Lower lobe of right lung (tissue), 2 donors: Measurements from ENCODE around the gene SOX9. TPM values are rescaled to one million over a fixed set of nuclear protein-coding genes. Genes with fewer than 3 reads are reported as not detected.

Experiments
- ATAC-seq, 2 donors: fragments of 200-7000 bp; cut with Tn5 transposase; one replicate each; pipeline ENCODE4 v1.9.1; 2020 to 2022; ENCODE audit warnings: mild to moderate bottlenecking in 2 of 2, moderate library complexity in 2 of 2
- DNase-seq: peaks from one replicate; pipeline ENCODE4 v3.0.0-alpha.2; 2020
- H3K27ac ChIP-seq: fragments of 200-600 bp; one replicate; pipeline ENCODE4 v1.8.0; 2022
- H3K27me3 ChIP-seq: fragments of 200-600 bp; one replicate; pipeline ENCODE4 v1.8.0; 2022; ENCODE audit warnings: low read depth
- H3K36me3 ChIP-seq: fragments of 200-600 bp; one replicate; pipeline ENCODE4 v1.8.0; 2022; ENCODE audit warnings: mild to moderate bottlenecking
- H3K4me1 ChIP-seq: fragments of 200-600 bp; one replicate; pipeline ENCODE4 v1.8.0; 2022
- H3K4me3 ChIP-seq: fragments of 200-600 bp; one replicate; pipeline ENCODE4 v1.8.0; 2022; ENCODE audit warnings: mild to moderate bottlenecking
- H3K9me3 ChIP-seq: fragments of 200-600 bp; one replicate; pipeline ENCODE4 v1.8.0; 2022
- intact Hi-C: fragments of 100-400 bp; cut with DNase I; formaldehyde crosslinking; loops from one replicate; pipeline ENCODE4 v1.11.0; 2022
- total RNA-seq: library from RNA; stranded (reverse); fragmentation: NEBNext Ultra II Directional; extraction: Animal tissue kit (Norgen Biotek cat#: 25700); gene quantifications from one replicate; pipeline ENCODE4 v1.2.1, GENCODE V29; 2021
- TF ChIP-seq, protein P1 (sequence below): fragments of 200-600 bp; IDR thresholded peaks from one replicate; pipeline ENCODE4 v1.8.0; 2022; ENCODE audit warnings: antibody characterized with exemption, mild to moderate bottlenecking
- donor health status: DM: no; HTN: yes; CAD: no; lungs with severe emphysema.

The SOX9 gene
- total RNA-seq, 1 donor from 2014 or later: 4.3 TPM

- TF ChIP-seq, protein P1, sequence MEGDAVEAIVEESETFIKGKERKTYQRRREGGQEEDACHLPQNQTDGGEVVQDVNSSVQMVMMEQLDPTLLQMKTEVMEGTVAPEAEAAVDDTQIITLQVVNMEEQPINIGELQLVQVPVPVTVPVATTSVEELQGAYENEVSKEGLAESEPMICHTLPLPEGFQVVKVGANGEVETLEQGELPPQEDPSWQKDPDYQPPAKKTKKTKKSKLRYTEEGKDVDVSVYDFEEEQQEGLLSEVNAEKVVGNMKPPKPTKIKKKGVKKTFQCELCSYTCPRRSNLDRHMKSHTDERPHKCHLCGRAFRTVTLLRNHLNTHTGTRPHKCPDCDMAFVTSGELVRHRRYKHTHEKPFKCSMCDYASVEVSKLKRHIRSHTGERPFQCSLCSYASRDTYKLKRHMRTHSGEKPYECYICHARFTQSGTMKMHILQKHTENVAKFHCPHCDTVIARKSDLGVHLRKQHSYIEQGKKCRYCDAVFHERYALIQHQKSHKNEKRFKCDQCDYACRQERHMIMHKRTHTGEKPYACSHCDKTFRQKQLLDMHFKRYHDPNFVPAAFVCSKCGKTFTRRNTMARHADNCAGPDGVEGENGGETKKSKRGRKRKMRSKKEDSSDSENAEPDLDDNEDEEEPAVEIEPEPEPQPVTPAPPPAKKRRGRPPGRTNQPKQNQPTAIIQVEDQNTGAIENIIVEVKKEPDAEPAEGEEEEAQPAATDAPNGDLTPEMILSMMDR: no peak
- H3K27me3 ChIP-seq: no peaks in the 10 kb centered on the region
- H3K27ac ChIP-seq: no peak overlapping the region
- ATAC-seq: no peak
- no peaks in the 10 kb centered on the region for H3K36me3 ChIP-seq
- H3K9me3 ChIP-seq: no peaks in the 10 kb centered on the region
- intact Hi-C loops: no loop called here
- DNase-seq: no peak
- H3K4me3 ChIP-seq: no peak overlapping the region
- no peaks in the 10 kb centered on the region for H3K4me1 ChIP-seq
Observed at GRCh38 chr17:72145562-72145961, 24.7 kb downstream of the SOX9 start.

DNA sequence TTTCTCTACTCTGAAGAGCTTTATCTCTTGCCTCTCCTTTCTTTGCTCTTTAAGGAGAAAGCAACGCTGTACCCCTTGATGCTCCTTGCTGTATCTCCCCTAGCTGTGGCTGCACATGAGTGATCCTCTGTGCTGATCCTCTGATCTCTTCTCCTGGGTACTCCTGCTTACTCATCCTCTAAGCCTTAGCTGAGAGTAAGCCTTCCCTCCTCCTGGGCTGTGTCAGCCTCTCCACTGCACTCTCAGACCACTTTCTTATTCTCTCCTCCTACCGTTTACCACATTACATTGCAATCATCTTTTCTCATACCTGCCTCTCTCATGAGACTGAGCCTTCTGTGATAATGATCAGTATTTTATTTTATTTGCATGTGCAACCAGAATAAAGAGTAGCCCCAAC is 25.1 kb downstream of the SOX9 start:
- intact Hi-C loops: no loop called here

GRCh38 chr17:72146371-72146770 is 25.6 kb downstream of the SOX9 start:
- Histone ChIP-seq H3K4me1 (peaks cover 4% of the 10 kb centered on the region), H3K27ac (no peak overlapping the region), H3K36me3 (no peaks in the 10 kb centered on the region), H3K4me3 (no peak overlapping the region), H3K27me3 (no peaks in the 10 kb centered on the region), H3K9me3 (no peaks in the 10 kb centered on the region)
- DNase-seq (no peak), ATAC-seq (no peak)
- intact Hi-C loops: no loop called here
- TF ChIP-seq, protein P1: no peak

More for the DNA sequence above, 25.1 kb downstream of the SOX9 start:
- H3K36me3 ChIP-seq: no peaks in the 10 kb centered on the region
- H3K4me3 ChIP-seq: no peak overlapping the region
- no peaks in the 10 kb centered on the region for H3K9me3 ChIP-seq
- TF ChIP-seq, protein P1: no peak
- no peak overlapping the region for H3K27ac ChIP-seq
- DNase-seq (no peak), ATAC-seq (no peak)
- no peaks in the 10 kb centered on the region for H3K4me1 ChIP-seq
- H3K27me3 ChIP-seq: no peaks in the 10 kb centered on the region

- intact Hi-C loops: no loop called here
- ATAC-seq: no peak
Observed at GRCh38 chr17:72150632-72151460, 30.0 kb downstream of the SOX9 start.

DNA sequence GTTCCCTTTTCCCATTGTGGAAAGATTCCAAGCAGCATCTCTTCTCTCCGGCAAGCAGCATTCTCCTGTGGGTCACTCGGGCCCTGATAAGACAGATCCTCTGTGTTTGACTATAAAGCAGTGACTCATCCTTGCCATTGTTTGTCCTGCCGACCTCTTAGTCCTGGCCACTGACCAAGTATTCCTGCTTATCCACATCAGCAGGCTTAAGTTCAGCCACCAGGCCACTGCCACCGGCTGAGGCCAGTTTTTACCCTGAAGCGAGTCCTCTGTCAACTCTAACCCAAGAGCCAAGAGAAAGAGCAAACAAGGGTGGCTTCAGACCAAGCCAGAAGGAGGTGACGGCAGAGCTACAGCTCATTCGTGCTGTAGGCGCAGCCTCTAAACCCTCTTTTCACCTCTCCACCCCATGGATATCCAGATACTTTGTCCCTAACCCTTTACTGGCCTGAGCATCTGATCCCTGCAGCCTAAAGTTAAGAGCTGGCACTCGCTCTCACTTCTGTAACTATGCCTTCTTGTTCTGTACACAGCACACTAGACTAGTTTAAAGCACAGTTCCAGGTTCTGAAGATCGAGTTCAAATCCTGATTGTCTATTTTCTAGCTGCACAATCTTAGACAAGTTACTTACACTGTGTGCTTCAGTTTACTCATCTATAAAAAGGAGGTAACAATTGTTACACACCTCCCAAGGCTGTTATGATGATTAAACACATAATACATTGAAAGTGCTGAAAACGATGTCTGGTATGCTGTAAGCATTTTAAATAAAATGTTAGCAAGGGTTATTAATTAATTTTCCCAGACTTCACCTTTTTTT is 31.0 kb downstream of the SOX9 start:
- Histone ChIP-seq H3K36me3 (no peaks in the 10 kb centered on the region), H3K4me1 (peaks cover 12% of the 10 kb centered on the region), H3K9me3 (no peaks in the 10 kb centered on the region), H3K4me3 (no peak overlapping the region), H3K27ac (peak overlapping the region; percentile 42), H3K27me3 (no peaks in the 10 kb centered on the region)
- ATAC-seq (peak; percentile 67 to 80), DNase-seq (no peak)
- TF ChIP-seq, protein P1: no peak
- intact Hi-C loops: no loop called here

More at GRCh38 chr17:72150632-72151460, 30.0 kb downstream of the SOX9 start:
- H3K4me3 ChIP-seq: no peak overlapping the region
- no peaks in the 10 kb centered on the region for H3K27me3 ChIP-seq
- H3K9me3 ChIP-seq: no peaks in the 10 kb centered on the region
- H3K27ac ChIP-seq: peak overlapping the region; percentile 42
- no peak for DNase-seq
- TF ChIP-seq, protein P1: no peak
- H3K4me1 ChIP-seq: peaks cover 12% of the 10 kb centered on the region
- no peaks in the 10 kb centered on the region for H3K36me3 ChIP-seq
